H1 (cell line): ENCODE results near the gene TXNL4A. TPM values are rescaled to one million over a fixed set of nuclear protein-coding genes. Genes with fewer than 3 reads are reported as not detected.

Experiments
- CTCF ChIA-PET: fragments of 300-600 bp; sonication (Branson Sonifier 250); formaldehyde crosslinking; loops from one replicate; lab custom pipeline; 2021; ENCODE audit not compliant: partially characterized antibody; lab: Charles Lee
- POLR2A ChIA-PET: fragments of 300-600 bp; sonication (Branson Sonifier 250); formaldehyde crosslinking; loops from one replicate; lab custom pipeline; 2021; ENCODE audit warnings: inconsistent platforms; ENCODE audit not compliant: partially characterized antibody; lab: Charles Lee
- DNase-seq, 2 experiments: peaks; one replicate each; pipeline versions ENCODE4 v3.0.0 to v3.0.0-alpha.2; 2010 to 2022; ENCODE audit warnings: low spot score in 2 of 2, low read depth in 1 of 2, mixed read lengths in 1 of 2
- FAIRE-seq: peaks from 2 replicates; lab custom pipeline; 2011; peaks lifted over from hg19 to GRCh38; lab: Jason Lieb, UNC
- H2AFZ ChIP-seq: 2 replicates; pipeline ENCODE4 v1.8.1; 2012; ENCODE audit warnings: low read length, inconsistent platforms
- H2AK5ac ChIP-seq: 2 replicates; pipeline ENCODE4 v1.6.1; 2013; ENCODE audit warnings: low read depth, low read length
- H2BK120ac ChIP-seq: replicated peaks from 2 replicates; pipeline ENCODE3; 2013; ENCODE audit warnings: low read depth, low read length, inconsistent platforms
- H2BK12ac ChIP-seq: 2 replicates; pipeline ENCODE4 v1.6.1; 2013; ENCODE audit warnings: low read depth, low read length
- H2BK15ac ChIP-seq: 2 replicates; pipeline ENCODE4 v1.6.1; 2013; ENCODE audit warnings: low read length
- H2BK20ac ChIP-seq: 2 replicates; pipeline ENCODE4 v1.6.1; 2013; ENCODE audit warnings: low read length
- H2BK5ac ChIP-seq: 2 replicates; pipeline ENCODE4 v1.6.1; 2013; ENCODE audit warnings: low read depth, low read length
- H3K14ac ChIP-seq: 2 replicates; pipeline ENCODE4 v1.6.1; 2013; ENCODE audit warnings: inconsistent platforms; ENCODE audit not compliant: insufficient read length
- H3K18ac ChIP-seq: 2 replicates; pipeline ENCODE4 v1.6.1; 2013; ENCODE audit warnings: low read length; ENCODE audit errors: extremely low read depth
- H3K23ac ChIP-seq: 2 replicates; pipeline ENCODE4 v1.6.1; 2013; ENCODE audit warnings: inconsistent platforms; ENCODE audit not compliant: insufficient read length
- H3K23me2 ChIP-seq: 2 replicates; pipeline ENCODE4 v1.6.1; 2013; ENCODE audit warnings: low read depth, low read length
- H3K27ac ChIP-seq: 2 replicates; pipeline ENCODE4 v1.6.1; 2011; ENCODE audit warnings: low read depth, low read length, inconsistent platforms
- H3K27me3 ChIP-seq, 4 experiments: replicated peaks in 1 of 4; 1 replicate in 1 of 4; 2 replicates in 3 of 4; pipeline versions ENCODE4 v1.6.1 to v1.8.1; 2011 to 2013; ENCODE audit warnings: low read length in 3 of 4, mild to moderate bottlenecking in 3 of 4, inconsistent platforms in 2 of 4, mixed read lengths in 2 of 4, moderate library complexity in 1 of 4; ENCODE audit not compliant: control insufficient read depth in 3 of 4, insufficient read depth in 3 of 4; ENCODE audit errors: extremely low read depth in 1 of 4
- H3K36me3 ChIP-seq, 4 experiments: 2 replicates each; pipeline versions ENCODE4 v1.6.1 to v1.8.1; 2011 to 2013; ENCODE audit warnings: mild to moderate bottlenecking in 4 of 4, low read length in 3 of 4, moderate library complexity in 2 of 4, control low read depth in 1 of 4, inconsistent platforms in 1 of 4; ENCODE audit not compliant: insufficient read depth in 4 of 4, control insufficient read depth in 2 of 4
- H3K4ac ChIP-seq: replicated peaks from 2 replicates; pipeline ENCODE3; 2013; ENCODE audit warnings: low read length, low read depth, mixed read lengths, inconsistent platforms; ENCODE audit not compliant: insufficient read length
- H3K4me1 ChIP-seq, 4 experiments: replicated peaks in 1 of 4; 1 replicate in 1 of 4; 2 replicates in 3 of 4; pipeline versions ENCODE4 v1.6.1 to v1.8.1; 2011 to 2013; ENCODE audit warnings: low read length in 3 of 4, inconsistent platforms in 2 of 4, mixed read lengths in 1 of 4; ENCODE audit not compliant: insufficient read depth in 4 of 4, control insufficient read depth in 3 of 4
- H3K4me2 ChIP-seq, 2 experiments: 2 replicates each; pipeline versions ENCODE4 v1.6.1 to v1.8.1; 2011 to 2013; ENCODE audit warnings: low read depth in 2 of 2, low read length in 2 of 2, control low read depth in 1 of 2, inconsistent platforms in 1 of 2, mild to moderate bottlenecking in 1 of 2; ENCODE audit not compliant: insufficient read depth in 1 of 2
- H3K4me3 ChIP-seq, 4 experiments: fragments of 200-600, 300-600 bp in 1 of 4; sonication (generic), shearing (Covaris generic), sonication (Bioruptor Twin) in 1 of 4; 2 replicates each; pipeline versions ENCODE4 v1.5.1 to v1.8.1; 2011 to 2016; ENCODE audit warnings: low read length in 4 of 4, low read depth in 3 of 4, control low read depth in 2 of 4, inconsistent platforms in 2 of 4, mild to moderate bottlenecking in 2 of 4, mixed read lengths in 1 of 4, moderate library complexity in 1 of 4; ENCODE audit not compliant: insufficient read depth in 2 of 4; ENCODE audit errors: extremely low read depth in 1 of 4
- H3K56ac ChIP-seq: replicated peaks from 2 replicates; pipeline ENCODE3; 2013; ENCODE audit warnings: low read depth, mild to moderate bottlenecking, mixed read lengths, low read length, inconsistent platforms; ENCODE audit not compliant: insufficient read length
- H3K79me1 ChIP-seq: 2 replicates; pipeline ENCODE4 v1.6.1; 2013; ENCODE audit warnings: low read depth, low read length, control low read depth
- H3K79me2 ChIP-seq, 2 experiments: 2 replicates each; pipeline versions ENCODE4 v1.6.1 to v1.8.1; 2012 to 2013; ENCODE audit warnings: low read length in 2 of 2, mild to moderate bottlenecking in 2 of 2, inconsistent platforms in 1 of 2; ENCODE audit not compliant: insufficient read depth in 2 of 2, control insufficient read depth in 1 of 2
- H3K9ac ChIP-seq, 4 experiments: replicated peaks in 1 of 4; 1 replicate in 1 of 4; 2 replicates in 3 of 4; pipeline versions ENCODE4 v1.6.1 to v1.8.1; 2011 to 2013; ENCODE audit warnings: low read depth in 3 of 4, low read length in 3 of 4, control low read depth in 2 of 4, mild to moderate bottlenecking in 2 of 4, moderate library complexity in 2 of 4, inconsistent platforms in 1 of 4; ENCODE audit errors: extremely low read depth in 1 of 4
- H3K9me3 ChIP-seq, 2 experiments: 2 replicates each; pipeline versions ENCODE4 v1.6.1 to v1.8.1; 2012 to 2013; ENCODE audit warnings: mild to moderate bottlenecking in 2 of 2, moderate library complexity in 2 of 2, control low read depth in 1 of 2, inconsistent platforms in 1 of 2, low read depth in 1 of 2, low read length in 1 of 2, mixed read lengths in 1 of 2; ENCODE audit not compliant: insufficient read depth in 2 of 2
- H4K20me1 ChIP-seq, 2 experiments: replicated peaks in 1 of 2; 2 replicates each; pipeline versions ENCODE3 to v1.8.1; 2011 to 2013; ENCODE audit warnings: inconsistent platforms in 2 of 2, low read length in 2 of 2, mild to moderate bottlenecking in 1 of 2; ENCODE audit not compliant: insufficient read depth in 2 of 2, control insufficient read depth in 1 of 2
- H4K5ac ChIP-seq: 2 replicates; pipeline ENCODE4 v1.6.1; 2013; ENCODE audit warnings: low read length, low read depth, mixed read lengths, inconsistent platforms; ENCODE audit not compliant: insufficient read length
- H4K8ac ChIP-seq: 2 replicates; pipeline ENCODE4 v1.8.0; 2013; ENCODE audit warnings: mild to moderate bottlenecking, moderate library complexity, low read length, inconsistent platforms; ENCODE audit not compliant: insufficient read depth; ENCODE audit errors: extremely low read depth
- H4K91ac ChIP-seq: replicated peaks from 2 replicates; pipeline ENCODE3; 2013; ENCODE audit warnings: low read length, mixed read lengths, inconsistent platforms; ENCODE audit not compliant: insufficient read length
- WGBS, 2 experiments: shearing (Covaris generic) in 1 of 2; methylation state at CpG; one replicate each; pipeline versions ENCODE4 v1.1.6 to v1.1.7; 2013 to 2015; ENCODE audit warnings: low lambda C conversion rate in 2 of 2, mixed read lengths in 2 of 2, inconsistent platforms in 1 of 2, low coverage in 1 of 2, missing lambda C conversion rate in 1 of 2; ENCODE audit not compliant: insufficient replicate concordance in 2 of 2, insufficient coverage in 1 of 2, insufficient read length in 1 of 2; ENCODE audit errors: extremely low coverage in 1 of 2, missing lambda C conversion rate in 1 of 2; 5-methylcytosine and 5-hydroxymethylcytosine counted together
- polyA plus RNA-seq, 7 experiments: library from polyadenylated mRNA; depleted of rRNA in 3 of 7; stranded (reverse) in 5 of 7; unstranded in 2 of 7; fragments of >200 nt in 5 of 7; fragments of 200-250 nt in 2 of 7; gene quantifications; 1 replicate in 5 of 7; 2 replicates in 1 of 7; 4 replicates in 1 of 7; pipeline versions ENCODE4 v1.2.1 to v1.2.3, GENCODE V29; 2011 to 2013; ENCODE audit warnings: missing spikeins in 2 of 7, mixed read lengths in 2 of 7
- total RNA-seq: library from RNA; stranded (reverse); fragmentation: NEBNext Ultra II Directional; extraction: Animal tissue kit (Norgen Biotek cat#: 25700); gene quantifications from 2 replicates; pipeline ENCODE4 v1.2.1, GENCODE V29; 2021

Gene TXNL4A
- total and polyA plus RNA-seq, 2 of the 8 experiments (the other 6 are each of a cell fraction or from before 2014, with no cell fraction given) = 169 to 181 TPM

GRCh38 chr18:79926306-79926705 is 62.1 kb downstream of the TXNL4A start:
- H2BK5ac ChIP-seq = no peak overlapping the region
- no peak overlapping the region for H4K91ac ChIP-seq
- H3K9ac ChIP-seq = no peak overlapping the region
- H3K23ac ChIP-seq = no peak overlapping the region
- no peak overlapping the region for H3K18ac ChIP-seq
- ChIA-PET CTCF (interaction anchor here (0.6 to 1.8 kb wide), 6 partner anchors 8 to 327 kb away, joined by 3 to 5 read pairs (median 4); no protein-coding TSS in a partner anchor), POLR2A (no interaction called here)
- no peak overlapping the region for H3K4me2 ChIP-seq
- H2AFZ ChIP-seq = no peak overlapping the region
- H4K20me1 ChIP-seq = peaks cover 0 to 5% of the 10 kb centered on the region in 2 experiments
- no peaks in the 10 kb centered on the region; the same call in 1 of the 2 replicates for H3K79me1 ChIP-seq
- no peak overlapping the region for H2BK20ac ChIP-seq
- no peaks in the 10 kb centered on the region; a peak in 2 of 7 replicates for H3K4me1 ChIP-seq
- H3K79me2 ChIP-seq = peaks cover 0 to 3% of the 10 kb centered on the region in 2 experiments; a peak in 2 of 4 replicates
- no peaks in the 10 kb centered on the region; a peak in 1 of 8 replicates for H3K36me3 ChIP-seq
- 85% methylated on average over 11 of the region's 11 CpGs; no CpG with 5 or more reads in 1 of the 2 experiments for WGBS, 2 experiments
- FAIRE-seq (no peak), DNase-seq (peak in 1 of 2 experiments; percentile 41)
- no peak overlapping the region for H3K27ac ChIP-seq
- no peak overlapping the region for H3K4ac ChIP-seq
- no peak overlapping the region for H3K56ac ChIP-seq
- H3K27me3 ChIP-seq = no peaks in the 10 kb centered on the region
- 0 out of 2 replicates have a peak, but pooled peaks cover 2% of the 10 kb centered on the region for H3K23me2 ChIP-seq
- H3K4me3 ChIP-seq = no peak overlapping the region
- peaks cover 3 to 14% of the 10 kb centered on the region in 2 experiments; a peak in 2 of 4 replicates for H3K9me3 ChIP-seq
- H2AK5ac ChIP-seq = no peak overlapping the region
- no peak overlapping the region for H2BK12ac ChIP-seq
- no peak overlapping the region for H2BK120ac ChIP-seq
- H2BK15ac ChIP-seq = no peak overlapping the region
- no peak overlapping the region for H4K5ac ChIP-seq
- H4K8ac ChIP-seq = no peak overlapping the region
- H3K14ac ChIP-seq = no peak overlapping the region
